GM10847 (cell line): Measurements from ENCODE around the gene EFCAB6.

Source experiments
- POLR2A ChIP-seq: IDR thresholded peaks from 2 replicates; pipeline ENCODE4 v1.6.1; 2011; ENCODE audit not compliant: insufficient read length; ENCODE audit errors: extremely low read depth

The EFCAB6 gene

GRCh38 chr22:43819931-43820640 is 8.0 kb upstream of the EFCAB6 start:
- TF ChIP-seq POLR2A = no peak

- TF ChIP-seq POLR2A = no peak
These were observed 7.4 kb upstream of the EFCAB6 start for GRCh38 chr22:43819421-43819921.

DNA sequence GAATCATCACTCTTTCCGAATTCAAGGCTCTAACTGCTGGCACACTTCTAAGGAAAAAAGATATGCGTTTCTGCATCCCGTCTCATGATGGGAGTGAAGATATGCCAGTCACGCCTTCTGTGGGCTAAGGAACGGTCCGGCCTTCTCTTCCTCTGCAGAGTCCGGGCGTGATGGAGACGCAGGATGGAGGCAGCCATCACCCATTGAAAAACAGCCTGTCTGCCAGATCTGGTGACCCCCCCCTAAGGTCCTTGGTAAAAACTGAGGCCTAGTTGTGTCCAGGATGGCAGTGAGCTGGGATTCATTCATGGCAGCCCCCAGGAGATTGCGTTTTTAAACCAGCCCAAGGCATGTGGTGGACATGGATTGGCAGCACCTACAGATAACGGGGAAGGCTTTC is 6.9 kb upstream of the EFCAB6 start:
- no peak for TF ChIP-seq POLR2A

GRCh38 chr22:43817402-43817801 is 5.3 kb upstream of the EFCAB6 start:
- TF ChIP-seq POLR2A = no peak

DNA sequence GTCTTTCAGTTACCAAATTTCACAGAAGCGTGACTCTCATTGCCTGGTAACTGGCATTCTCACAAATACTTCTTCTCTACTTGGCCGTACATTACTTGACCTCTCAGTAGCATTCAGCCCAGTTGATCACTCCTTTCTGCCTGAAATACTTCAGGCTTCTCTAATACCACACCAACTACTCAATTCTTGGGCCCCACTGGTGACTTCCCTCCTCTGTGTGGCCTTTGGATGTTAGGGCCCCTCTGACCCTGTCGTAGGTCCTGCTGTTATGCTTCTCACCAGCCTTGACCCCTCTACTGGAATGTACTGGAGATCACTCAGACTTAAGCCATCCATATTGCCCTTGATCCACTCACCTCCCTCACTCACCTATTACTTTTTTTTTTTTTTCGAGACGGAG is 2.2 kb upstream of the EFCAB6 start:
- TF ChIP-seq POLR2A = no peak

DNA sequence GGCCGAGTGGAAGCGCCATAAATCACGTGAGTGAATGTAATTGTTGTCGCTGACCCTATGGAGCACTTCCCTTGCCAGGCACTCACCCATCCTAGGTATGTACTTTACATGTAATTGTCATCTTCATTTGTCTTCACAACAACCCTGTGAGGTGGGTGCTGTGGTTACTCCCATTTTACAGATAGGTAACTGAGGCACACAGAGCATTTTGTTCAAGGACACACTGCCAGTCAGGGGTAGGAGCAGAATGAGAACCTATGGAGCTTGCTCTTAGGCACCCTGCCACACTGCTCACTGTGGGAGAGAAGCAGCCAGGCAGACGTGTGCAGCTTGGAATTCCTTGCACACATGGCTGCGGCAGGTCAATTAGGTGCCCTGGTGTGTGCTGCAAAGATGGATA is 785 bp upstream of the EFCAB6 start:
- TF ChIP-seq POLR2A = no peak

DNA sequence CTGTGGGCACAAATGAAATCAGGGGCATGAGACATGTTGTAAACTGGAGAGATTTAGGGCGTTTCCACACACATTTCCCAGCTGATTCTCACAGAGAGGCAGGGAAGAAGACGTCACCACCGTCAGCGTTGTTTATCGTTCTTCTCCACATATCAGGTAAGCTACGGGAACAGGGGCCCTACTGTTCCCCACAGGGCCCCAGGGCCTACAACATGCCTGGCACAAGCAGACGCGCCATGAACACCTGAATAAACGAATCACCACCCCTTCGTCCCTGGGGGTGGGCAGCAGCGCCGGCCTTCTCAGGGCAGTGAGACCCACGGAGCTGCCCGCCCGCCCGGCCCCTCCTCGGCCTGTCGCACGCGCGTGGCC is 342 bp downstream of the EFCAB6 start:
- no peak for TF ChIP-seq POLR2A

GRCh38 chr22:43802897-43803495 is 9.1 kb downstream of the EFCAB6 start:
- TF ChIP-seq POLR2A = no peak

- TF ChIP-seq POLR2A = no peak
These were observed 11.1 kb downstream of the EFCAB6 start for GRCh38 chr22:43800970-43801369.

DNA sequence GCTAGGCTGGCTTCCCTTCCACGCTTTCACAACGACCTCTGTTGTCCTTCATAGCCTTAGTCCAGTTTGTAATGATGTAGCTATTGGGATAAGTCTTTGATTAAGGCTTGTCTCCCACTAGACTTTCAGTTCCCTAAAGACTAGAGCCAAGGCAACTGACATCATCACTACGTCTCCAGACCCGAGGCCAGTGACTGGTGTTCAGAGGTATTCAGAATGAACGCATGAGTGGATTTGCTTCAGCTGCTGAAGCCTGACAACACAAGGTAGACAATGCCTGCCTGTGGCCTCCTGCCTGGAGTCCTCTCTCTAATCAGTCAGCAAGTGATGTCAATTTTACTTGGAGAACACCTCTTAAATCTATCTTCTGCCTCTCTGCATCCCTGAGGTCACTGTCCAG is 13.6 kb downstream of the EFCAB6 start:
- TF ChIP-seq POLR2A = no peak

DNA sequence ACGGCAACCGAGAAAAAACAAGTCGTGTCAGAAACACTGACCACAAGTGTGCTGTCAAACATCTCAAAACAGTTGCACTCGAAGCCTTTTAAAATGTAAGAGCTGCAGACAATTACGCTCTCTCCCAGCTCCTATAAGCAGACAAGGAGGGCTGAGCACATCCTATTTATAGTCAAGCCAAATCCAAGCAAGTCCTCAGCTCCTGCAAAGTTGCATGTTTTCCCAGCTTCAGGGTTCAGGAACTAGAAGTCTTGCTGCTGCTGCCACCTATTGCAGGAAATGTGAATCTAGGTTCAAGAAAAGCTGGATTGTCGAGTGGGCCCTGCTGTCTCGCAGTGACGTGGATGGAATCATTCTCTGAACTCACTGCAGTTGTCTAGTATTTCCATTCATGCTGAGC is 15.5 kb downstream of the EFCAB6 start:
- TF ChIP-seq POLR2A = no peak

DNA sequence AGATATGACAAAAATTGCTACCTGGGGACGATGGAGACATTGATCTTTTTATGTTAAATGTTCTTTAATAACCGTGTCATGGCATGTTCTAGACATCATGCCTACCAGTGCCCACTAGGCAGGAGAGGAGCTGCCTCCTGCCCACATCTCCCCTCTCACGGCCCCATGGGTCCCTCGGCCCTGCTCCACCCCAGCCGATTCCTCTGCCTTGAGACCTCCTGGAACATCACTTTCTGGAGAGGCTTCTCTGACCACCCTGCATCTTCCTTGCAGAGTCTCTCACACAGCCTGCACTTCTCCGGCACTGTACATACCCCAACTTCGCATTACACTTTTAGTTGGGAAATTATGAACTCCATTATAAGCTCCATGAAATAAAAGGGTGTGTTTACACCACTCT is 16.8 kb downstream of the EFCAB6 start:
- no peak for TF ChIP-seq POLR2A

GRCh38 chr22:43792905-43793304 is 19.2 kb downstream of the EFCAB6 start:
- no peak for TF ChIP-seq POLR2A

GRCh38 chr22:43789452-43789851 is 22.7 kb downstream of the EFCAB6 start:
- no peak for TF ChIP-seq POLR2A

DNA sequence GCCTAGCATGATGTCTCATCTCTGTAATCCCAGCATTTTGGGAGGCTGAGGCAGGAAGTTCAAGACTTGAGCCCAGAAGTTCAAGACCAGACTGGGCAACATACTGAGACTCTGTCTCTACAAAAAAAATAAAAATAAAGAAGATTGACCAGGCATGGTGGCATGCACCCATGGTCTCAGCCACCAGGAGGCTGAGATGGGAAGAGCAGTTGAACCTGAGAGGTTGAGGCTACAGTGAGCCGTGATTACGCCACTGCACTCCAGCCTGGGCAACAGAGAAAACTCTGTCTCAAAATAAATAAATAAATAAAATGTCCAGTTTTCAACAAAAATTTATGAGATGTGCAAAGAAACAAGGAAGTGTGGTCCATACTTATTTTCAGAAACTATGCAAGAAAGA is 28.3 kb downstream of the EFCAB6 start:
- TF ChIP-seq POLR2A = no peak

- no peak for TF ChIP-seq POLR2A
These were observed 29.7 kb downstream of the EFCAB6 start for GRCh38 chr22:43782448-43782847.

GRCh38 chr22:43777286-43777685 is 34.8 kb downstream of the EFCAB6 start:
- no peak for TF ChIP-seq POLR2A
